ENCODE results near the gene CRELD2.

Gene CRELD2

DNA sequence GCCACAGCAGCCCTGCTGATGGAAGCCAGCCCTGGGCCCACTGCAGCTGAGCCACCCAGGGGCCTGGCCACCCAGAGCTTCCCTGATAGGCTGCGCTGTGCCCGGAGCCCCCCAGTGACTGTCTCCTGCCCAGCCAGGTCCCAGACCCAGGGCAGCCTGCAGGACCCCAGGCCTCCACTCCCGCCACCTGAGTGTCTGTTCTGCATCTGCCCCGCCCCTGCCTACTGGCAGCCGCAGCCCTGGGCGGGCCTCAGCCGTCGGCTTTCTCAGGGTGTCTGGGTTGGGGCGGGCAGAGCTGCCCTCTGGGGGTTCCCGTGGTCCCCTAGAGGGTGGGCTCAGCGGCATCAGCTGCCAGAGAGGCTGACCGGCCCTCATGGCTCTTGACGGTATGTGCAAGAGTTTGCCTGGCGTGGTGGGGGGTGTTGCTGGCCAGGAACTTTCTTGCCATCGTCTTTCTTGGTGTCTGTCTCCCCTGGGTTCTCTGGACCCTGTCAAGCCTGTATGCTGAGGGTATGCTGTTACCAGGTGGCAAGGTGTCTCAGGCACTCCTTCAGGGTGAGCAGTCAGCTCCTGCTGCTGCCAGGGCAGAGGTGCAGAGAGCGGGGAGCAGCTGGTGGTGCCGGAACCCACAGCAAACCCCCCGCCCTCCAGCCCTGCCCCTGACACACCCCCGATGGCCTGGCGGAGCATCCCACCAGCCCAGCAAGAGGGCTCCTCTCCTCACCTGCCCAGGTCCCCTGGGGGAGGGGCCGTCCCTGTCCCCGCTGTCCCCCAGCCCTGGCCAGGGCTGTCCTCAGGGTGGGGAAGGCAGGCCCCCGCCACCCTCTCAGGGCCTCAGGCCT, 29.9 kb downstream of the CRELD2 start:
- peak; percentile 67 for DNase-seq

DNA sequence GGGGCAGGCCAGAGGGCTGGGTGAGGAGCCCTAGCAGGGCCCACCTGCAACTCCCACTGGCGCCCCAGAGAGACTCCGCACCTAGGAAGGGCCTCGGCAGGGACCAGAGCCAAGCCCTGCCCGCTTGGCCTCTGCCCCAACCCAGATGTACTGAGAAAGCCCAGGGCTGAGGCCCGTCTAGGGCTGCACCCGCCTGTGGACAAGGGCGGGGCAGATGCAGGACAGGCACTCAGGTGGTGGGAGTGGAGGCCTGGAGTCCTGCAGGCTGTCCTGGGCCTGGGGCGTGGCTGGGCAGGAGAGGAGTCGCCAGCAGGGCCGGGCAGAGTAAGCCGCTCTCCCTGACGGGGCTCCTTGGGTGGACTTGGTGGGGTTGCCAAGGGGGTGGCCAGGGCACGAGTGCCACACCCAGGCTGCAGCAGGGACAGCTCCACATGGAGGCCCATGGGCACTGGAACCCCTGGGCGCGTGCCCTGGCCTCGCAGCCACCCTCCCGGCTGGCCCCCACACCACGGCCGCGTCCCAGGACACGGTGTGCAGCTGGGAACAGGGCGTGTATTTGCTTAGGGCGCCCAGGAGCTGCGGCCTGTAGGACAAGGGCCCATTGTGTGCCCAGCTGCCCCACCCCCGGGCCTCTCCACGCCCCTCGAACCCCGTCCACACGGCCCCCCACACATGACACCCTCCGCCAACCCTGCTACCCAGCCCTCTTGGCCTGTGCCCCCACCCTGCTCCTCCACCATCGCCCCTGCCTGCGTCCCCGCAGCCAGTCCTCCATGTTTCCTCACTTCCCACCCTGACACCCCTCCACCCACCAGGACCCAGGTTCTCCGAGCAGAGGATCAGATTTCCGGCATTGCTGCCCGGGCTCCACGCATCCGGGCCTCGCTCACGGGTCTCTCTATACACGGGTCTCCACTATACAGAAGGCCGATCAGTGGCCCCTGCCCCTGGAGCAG, 30.8 kb downstream of the CRELD2 start:
- DNase-seq = peak; percentile 92

DNA sequence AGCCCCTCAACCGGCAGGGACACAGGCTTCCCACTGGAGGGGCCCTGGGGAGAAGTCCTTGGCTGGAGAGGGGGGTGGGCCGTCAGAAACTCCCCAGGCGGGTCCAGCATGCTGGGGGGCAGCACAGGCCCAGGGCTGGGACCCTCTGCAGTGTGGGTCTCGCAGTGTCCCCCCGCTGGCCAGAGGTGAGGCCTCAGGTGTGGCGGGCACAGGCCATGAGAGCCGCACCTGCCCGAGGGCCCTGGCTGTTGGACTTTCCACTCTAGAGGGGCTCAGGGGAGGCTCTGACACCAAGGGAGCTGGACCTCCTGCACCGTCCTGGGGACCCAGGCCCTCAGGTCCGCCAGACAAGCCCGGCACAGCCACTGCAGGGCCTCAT, 31.5 kb downstream of the CRELD2 start:
- DNase-seq = no peak

DNA sequence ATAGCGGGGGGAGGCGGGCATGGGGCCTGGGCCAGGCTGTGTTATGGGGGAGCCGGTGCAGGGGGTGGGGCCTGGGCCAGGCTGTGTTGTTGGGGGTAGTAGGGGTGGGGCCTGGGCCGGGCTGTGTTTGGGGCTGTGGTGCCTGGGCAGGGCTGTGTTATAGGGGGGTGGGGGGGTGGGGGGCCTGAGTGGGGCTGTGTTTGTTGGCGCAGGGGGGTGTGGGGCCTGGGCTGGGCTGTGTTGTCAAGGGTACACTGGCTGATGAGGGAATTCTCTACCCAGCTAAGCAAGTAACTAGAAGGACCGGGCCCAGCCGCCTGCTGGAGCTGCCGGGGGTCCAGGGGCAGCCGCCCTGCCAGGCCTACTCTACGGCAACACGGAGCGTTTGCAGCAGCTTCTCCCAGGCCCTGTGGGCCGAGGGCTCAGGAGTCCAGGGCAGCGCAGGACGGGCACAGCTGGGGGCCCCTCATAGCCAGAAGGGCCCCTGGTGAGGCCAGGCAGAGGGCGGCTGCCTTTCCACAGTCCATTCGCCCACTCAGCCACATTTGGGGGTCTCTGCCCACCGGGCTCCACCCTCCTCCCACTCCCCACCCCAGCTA, 32.1 kb downstream of the CRELD2 start:
- DNase-seq = peak; percentile 71

- DNase-seq = peak; percentile 98
Observed at GRCh38 chr22:49951000-49951677, 32.7 kb downstream of the CRELD2 start.

DNA sequence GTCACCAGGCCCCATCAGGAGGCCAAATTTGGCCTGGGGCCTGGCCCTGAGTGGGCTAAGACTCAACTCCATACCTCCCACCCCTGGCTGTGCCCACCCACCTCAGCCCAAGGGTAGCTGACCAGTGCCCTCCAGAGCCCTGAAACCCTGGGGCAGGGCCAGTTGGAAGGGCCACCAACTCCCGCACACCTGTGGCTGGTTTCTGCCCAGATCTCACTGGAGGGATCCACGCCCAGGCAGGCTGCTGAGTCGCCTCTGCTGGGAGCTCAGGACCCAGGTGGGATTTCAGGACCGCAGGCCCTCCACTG, 33.2 kb downstream of the CRELD2 start:
- peak; percentile 71 for DNase-seq

DNA sequence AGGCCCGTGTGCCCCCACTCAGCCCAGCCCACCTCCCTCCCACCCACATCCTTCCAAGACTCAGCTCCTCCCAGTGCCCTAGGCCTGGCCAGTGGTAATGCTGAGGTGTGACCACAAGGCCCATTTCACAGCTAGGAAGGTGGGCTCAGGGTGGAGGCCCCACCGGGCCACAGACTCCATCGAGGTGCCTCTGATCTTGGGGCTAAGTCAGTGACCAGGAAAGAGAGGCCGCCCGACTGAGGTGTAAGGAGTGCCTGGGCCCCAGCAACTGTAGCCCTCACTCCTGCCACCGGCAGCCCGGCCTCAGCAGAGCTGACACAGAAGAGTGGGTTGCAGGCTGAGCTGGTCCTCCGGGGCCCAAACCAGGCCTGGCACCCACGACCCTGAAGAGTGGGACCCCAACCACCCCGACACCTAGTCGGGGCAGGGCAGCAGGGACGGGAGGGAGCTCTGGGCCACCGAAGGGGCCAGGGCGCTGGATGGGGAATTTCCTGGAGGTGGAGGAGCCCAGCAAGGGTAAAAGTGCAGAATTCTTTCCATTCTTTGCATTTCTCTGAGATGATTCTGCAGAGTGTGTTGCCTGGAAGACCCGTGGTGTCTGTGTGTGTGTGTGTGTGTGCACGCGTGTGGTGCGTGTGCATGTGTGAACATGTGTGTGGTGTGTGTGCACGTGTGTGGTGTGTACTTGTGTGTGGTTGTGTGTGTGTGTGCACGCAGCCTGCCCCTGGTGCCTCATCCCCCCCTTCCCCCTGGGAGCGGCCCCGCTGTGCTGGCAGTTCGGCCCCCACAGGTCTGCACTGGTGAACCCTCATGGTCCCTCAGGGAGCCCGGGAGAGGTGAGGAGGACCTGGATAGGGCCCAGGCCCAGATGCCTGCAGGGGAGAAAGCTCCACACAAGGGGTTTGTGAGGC, 33.8 kb downstream of the CRELD2 start:
- peak; percentile 58 for DNase-seq

DNA sequence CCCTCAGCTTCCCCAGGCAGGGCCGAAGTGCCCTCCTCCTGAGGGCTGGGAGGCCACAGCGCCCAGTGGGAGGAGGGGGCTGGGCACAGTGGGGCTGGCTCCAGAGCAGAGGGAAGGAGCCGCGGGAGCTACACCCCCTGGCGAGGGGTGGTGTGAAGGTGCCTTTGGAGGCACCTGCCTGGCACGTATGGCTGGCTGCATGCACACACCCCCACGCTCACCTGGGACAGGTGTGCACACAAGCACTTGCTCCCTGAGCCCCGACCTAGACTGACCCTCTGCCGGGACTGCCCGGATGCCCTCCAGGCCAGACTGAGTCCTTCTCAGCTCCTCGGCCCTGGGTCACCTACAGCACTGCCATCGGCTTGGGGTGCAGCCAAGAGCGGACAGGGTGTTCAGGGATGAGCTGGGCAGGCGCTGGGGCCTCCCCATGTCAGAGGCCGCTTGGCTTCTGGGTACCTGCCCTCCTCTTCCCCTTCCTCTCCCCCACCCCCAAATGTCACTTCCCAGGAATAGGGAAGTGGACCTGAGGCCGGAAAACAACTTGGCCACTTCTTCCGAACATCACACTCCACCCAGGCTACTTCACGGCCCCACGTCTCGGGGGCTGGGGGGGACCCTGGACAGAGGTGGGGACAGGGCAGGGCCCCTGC, 34.7 kb downstream of the CRELD2 start:
- peak; percentile 96 for DNase-seq

DNA sequence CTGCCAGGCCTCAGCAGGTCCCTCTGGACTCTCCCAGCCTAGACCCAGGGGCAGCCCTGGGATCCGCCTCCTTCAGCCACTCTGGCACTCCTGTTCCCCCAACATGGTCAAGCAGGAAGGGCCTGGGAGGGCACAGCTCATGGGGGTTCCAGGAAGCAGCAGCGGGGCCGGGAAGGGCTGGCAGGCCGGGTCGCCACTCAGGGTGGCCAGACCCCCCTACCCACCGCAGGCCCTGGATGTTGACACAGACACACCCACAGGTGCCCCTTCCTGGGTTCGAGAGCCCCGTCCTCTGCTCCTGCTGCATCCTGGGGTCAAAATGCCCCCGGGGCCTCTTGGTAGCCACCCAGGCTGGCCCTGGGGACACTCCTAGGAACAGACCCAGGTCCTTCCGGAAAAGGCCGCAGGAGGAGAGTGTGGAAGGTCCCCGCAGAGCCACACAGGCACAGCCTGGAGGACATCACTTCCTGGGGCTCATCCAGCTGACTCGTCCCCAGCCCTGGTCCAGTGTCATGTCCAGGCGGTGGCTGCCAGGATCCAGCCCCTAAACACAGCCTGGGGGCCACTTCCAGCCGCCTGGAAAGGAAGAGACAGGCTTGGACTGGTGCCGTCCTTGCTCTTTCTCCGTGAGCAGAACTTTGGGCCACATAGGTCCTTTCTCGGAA, 35.4 kb downstream of the CRELD2 start:
- DNase-seq = peak; percentile 69

DNA sequence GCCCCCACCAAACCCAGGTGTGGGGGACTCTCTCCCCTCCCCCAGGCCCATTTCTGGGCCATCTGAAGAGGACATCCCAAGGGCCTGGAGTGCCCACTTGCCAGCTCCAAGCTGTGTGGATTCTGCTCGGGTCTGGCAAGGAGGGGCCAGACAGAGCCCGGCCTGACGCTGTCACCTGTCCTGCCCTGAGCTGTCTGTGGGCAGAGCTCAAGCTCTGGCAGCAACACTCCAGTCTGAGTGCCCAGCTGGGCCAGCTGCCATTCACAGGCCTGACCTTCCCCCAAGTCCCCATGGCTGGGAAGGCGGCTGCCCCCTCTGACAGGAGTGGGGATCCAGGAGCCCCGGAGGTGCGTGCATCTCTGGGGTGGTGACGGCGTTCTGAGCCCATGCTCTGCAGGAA, 35.9 kb downstream of the CRELD2 start:
- peak; percentile 90 for DNase-seq

DNA sequence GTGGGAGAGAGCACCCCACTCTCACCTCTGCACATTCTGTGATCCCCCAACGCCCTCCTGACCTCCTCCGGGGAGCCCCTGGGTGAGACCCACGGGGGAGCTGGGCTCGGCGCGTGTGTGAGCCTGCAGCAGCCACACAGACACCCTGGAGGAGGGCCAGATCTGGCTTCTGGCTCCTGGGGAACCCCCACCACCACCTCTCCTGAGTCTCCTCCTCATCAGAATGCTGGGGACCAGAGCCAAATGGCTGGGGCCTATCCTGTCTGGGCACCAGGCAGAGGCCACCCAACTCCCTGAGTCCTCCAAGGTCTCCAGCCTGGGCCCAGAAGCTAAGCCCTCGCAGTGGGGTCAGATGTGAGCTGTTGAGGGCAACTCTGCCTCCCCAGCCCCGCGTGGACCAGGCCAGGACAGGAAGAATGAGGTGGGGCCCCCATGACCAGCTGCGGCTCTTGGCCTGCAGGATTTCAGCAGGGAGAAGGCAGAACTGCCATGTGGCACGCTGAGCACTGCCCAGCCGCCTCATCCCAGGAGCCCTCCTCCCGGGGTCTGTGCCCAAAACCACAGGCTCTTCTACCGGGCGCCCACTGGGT, 36.7 kb downstream of the CRELD2 start:
- no peak for DNase-seq

GRCh38 chr22:49955581-49956417, 37.4 kb downstream of the CRELD2 start:
- no peak for DNase-seq

- DNase-seq = no peak
Observed at GRCh38 chr22:49956418-49956770, 38.0 kb downstream of the CRELD2 start.

GRCh38 chr22:49956914-49957825, 38.7 kb downstream of the CRELD2 start:
- no peak for DNase-seq

- DNase-seq = no peak
Observed at GRCh38 chr22:49957826-49958365, 39.5 kb downstream of the CRELD2 start.

- DNase-seq = no peak
Observed at GRCh38 chr22:49958366-49958921, 40.0 kb downstream of the CRELD2 start.

DNA sequence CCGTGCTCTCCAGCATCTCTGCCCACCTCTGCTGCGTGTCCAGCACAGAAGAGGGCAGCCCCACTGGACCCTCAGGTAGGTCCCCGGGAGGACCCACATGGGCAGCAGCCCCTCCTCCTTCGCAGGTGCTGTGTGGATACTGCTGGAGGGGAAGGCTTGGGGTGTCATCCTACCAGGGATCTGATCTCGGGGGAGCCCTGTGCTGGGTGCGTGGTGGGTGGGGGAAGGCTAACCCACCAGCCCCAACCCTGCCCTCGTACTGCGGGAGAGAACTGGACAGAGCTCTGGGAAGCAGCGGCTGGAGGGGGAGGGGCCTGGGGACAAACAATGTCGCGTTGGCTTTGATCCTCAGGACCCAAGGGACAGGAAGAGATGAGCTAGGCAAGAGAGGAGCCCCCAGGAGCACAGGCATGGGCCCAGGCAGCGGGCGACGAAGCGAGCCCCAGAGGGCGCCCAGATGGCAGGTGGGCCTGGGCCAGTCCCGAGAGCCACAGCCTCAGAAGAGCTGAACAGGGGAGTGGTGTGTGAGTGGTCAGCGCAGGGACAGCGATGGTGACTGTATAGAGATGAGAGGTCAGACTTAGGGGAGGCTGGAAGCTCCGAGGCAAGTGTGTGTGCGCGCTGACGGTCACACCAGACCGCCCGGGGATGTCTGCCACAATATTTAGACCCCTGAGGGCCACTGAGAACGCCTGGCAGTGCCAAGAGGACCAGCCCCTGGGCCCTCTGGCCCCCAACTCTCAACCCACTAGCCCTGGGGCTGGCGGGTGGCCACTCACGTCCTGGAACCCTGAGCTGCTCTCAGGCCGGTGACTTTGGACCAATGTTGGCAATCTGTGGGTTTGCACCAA, 40.7 kb downstream of the CRELD2 start:
- DNase-seq = peak; percentile 70

Measured in DMS53 (cell line).